Central memory CD4-positive, alpha-beta T cell (primary cell): ENCODE measurements around the gene MLANA.

Source experiments
- DNase-seq: peaks from one replicate; pipeline ENCODE4 v3.0.0; 2022

The MLANA gene

GRCh38 chr9:5908918-5909317 is 18.2 kb downstream of the MLANA start:
- no peak for DNase-seq

GRCh38 chr9:5909976-5910375 is 19.3 kb downstream of the MLANA start:
- no peak for DNase-seq

- no peak for DNase-seq
Measured at GRCh38 chr9:5910413-5911057, 19.8 kb downstream of the MLANA start.

GRCh38 chr9:5915438-5915837 is 24.7 kb downstream of the MLANA start:
- DNase-seq: no peak

GRCh38 chr9:5917273-5917672 is 26.6 kb downstream of the MLANA start:
- DNase-seq: no peak

GRCh38 chr9:5917888-5918287 is 27.2 kb downstream of the MLANA start:
- no peak for DNase-seq

GRCh38 chr9:5918460-5918859 is 27.8 kb downstream of the MLANA start:
- DNase-seq: no peak

GRCh38 chr9:5920860-5921328 is 30.2 kb downstream of the MLANA start:
- no peak for DNase-seq

GRCh38 chr9:5922192-5922591 is 31.5 kb downstream of the MLANA start:
- DNase-seq: no peak

- no peak for DNase-seq
Measured at GRCh38 chr9:5931657-5932056, 41.0 kb downstream of the MLANA start.

GRCh38 chr9:5938449-5938848 is 47.8 kb downstream of the MLANA start:
- no peak for DNase-seq

- no peak for DNase-seq
Measured at GRCh38 chr9:5939530-5939929, 48.8 kb downstream of the MLANA start.

GRCh38 chr9:5941214-5941613 is 50.5 kb downstream of the MLANA start:
- DNase-seq: no peak

- DNase-seq: no peak
Measured at GRCh38 chr9:5945112-5945511, 54.4 kb downstream of the MLANA start.

GRCh38 chr9:5947912-5948311 is 57.2 kb downstream of the MLANA start:
- DNase-seq: no peak

GRCh38 chr9:5949103-5949699 is 58.5 kb downstream of the MLANA start:
- DNase-seq: peak; percentile 31

- no peak for DNase-seq
Measured at GRCh38 chr9:5950261-5950660, 59.6 kb downstream of the MLANA start.

GRCh38 chr9:5951686-5952211 is 61.1 kb downstream of the MLANA start:
- no peak for DNase-seq

GRCh38 chr9:5953743-5954707 is 63.3 kb downstream of the MLANA start:
- DNase-seq: no peak

GRCh38 chr9:5957166-5957565 is 66.5 kb downstream of the MLANA start:
- DNase-seq: no peak

- DNase-seq: no peak
Measured at GRCh38 chr9:5958273-5958672, 67.6 kb downstream of the MLANA start.
